IPS-18a (cell line): Measurements from ENCODE around the gene LIG1.
"Not testable (repeated sequence)": the region's sequence is repeated elsewhere in the genome, so short reads cannot be mapped to it uniquely, and the experiment has no call there.

Source experiments
- H3K27ac ChIP-seq: one replicate; pipeline ENCODE4 v1.5.1; 2013; ENCODE audit warnings: low read length
- H3K27me3 ChIP-seq: one replicate; pipeline ENCODE4 v1.6.1; 2013; ENCODE audit warnings: mild to moderate bottlenecking, low read length; ENCODE audit not compliant: control insufficient read depth, insufficient read depth
- H3K36me3 ChIP-seq: one replicate; pipeline ENCODE4 v1.6.1; 2013; ENCODE audit warnings: low read depth, low read length; ENCODE audit not compliant: control insufficient read depth
- H3K4me1 ChIP-seq: one replicate; pipeline ENCODE4 v1.6.1; 2013; ENCODE audit warnings: low read depth, low read length; ENCODE audit not compliant: control insufficient read depth
- H3K4me3 ChIP-seq: one replicate; pipeline ENCODE4 v1.5.1; 2013; ENCODE audit warnings: low read length
- H3K9ac ChIP-seq: one replicate; pipeline ENCODE4 v1.6.1; 2013; ENCODE audit warnings: mild to moderate bottlenecking, low read length, moderate library complexity
- H3K9me3 ChIP-seq: one replicate; pipeline ENCODE4 v1.6.1; 2013; ENCODE audit warnings: low read depth, low read length; ENCODE audit not compliant: control insufficient read depth

The LIG1 gene

DNA sequence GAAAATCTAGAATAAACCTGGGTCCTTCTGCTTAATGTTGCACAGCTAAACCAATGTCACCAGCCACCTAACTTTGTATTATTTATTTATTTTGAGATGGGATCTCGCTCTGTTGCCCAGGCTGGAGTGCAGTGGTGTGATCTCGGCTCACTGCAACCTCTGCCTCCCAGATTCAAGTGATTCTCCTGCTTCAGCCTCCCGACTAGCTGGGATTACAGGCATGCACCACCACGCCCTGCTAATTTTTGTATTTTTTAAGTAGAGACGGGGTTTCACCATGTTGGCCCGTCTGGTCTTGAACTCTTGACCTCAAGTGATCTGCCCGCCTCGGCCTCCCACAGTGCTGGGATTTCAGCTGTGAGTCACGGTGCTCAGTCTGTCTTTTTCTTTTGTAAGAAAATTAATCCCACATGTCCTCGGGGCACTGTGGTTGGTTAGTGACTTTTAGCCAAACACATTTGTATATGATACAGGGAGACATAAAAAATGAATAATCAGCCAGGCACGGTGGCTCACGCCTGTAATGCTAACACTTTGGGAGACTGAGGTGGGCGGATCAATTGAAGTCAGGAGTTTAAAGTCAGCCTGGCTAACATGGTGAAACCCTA is 78.9 kb downstream of the LIG1 start:
- H3K9ac ChIP-seq, H3K36me3 ChIP-seq, H3K4me3 ChIP-seq, H3K27me3 ChIP-seq, H3K9me3 ChIP-seq, H3K27ac ChIP-seq, H3K4me1 ChIP-seq: not testable (repeated sequence)

DNA sequence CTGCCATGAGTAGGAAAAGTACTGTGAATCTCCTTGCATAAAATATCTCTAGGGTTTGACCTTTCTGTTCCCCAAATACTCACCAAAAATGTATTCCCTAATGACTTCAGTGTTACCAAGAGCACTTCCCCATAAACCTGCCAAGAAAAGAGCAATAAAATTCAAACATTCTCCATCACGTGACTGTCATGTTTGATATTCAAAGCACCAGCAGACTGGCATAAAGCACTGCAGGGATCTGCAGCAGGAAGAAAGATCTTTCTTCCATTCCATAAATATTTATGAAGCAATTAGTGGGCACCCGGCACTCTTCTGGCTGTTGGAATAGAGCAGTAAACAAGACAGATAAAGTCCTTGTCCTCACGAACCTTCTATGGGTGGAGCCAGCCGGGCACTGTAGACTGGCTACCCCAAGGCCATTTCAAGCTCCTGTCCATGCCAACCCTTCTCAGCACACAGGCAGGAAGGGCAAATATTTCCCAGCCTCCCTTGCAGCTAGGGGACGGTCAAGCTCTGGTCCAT is 79.8 kb downstream of the LIG1 start:
- Histone ChIP-seq H3K9me3 (peaks cover 8% of the 10 kb centered on the region), H3K9ac (no peak overlapping the region), H3K4me1 (no peaks in the 10 kb centered on the region), H3K27me3 (no peaks in the 10 kb centered on the region), H3K4me3 (no peak overlapping the region), H3K36me3 (no peaks in the 10 kb centered on the region), H3K27ac (no peak overlapping the region)

DNA sequence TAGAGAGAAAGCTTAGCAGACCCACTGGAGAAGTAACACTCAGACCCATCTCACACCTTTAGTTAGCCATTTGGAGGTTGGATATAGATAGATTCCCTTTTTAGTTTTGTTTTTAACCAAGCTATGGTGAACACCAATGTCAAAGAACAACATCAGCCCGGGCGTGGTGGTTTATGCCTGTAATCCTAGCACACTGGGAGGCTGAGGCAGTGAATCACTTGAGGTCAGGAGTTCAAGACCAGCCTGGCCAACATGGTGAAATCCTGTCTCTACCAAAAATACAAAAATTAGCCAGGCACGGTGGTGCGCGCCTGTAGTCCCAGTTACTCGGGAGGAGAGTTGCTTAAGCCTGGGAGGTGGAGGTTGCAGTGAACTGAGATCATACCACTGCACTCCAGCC is 81.2 kb downstream of the LIG1 start:
- not testable (repeated sequence) for H3K36me3 ChIP-seq, H3K9me3 ChIP-seq, H3K27me3 ChIP-seq, H3K4me1 ChIP-seq, H3K4me3 ChIP-seq, H3K27ac ChIP-seq, H3K9ac ChIP-seq

DNA sequence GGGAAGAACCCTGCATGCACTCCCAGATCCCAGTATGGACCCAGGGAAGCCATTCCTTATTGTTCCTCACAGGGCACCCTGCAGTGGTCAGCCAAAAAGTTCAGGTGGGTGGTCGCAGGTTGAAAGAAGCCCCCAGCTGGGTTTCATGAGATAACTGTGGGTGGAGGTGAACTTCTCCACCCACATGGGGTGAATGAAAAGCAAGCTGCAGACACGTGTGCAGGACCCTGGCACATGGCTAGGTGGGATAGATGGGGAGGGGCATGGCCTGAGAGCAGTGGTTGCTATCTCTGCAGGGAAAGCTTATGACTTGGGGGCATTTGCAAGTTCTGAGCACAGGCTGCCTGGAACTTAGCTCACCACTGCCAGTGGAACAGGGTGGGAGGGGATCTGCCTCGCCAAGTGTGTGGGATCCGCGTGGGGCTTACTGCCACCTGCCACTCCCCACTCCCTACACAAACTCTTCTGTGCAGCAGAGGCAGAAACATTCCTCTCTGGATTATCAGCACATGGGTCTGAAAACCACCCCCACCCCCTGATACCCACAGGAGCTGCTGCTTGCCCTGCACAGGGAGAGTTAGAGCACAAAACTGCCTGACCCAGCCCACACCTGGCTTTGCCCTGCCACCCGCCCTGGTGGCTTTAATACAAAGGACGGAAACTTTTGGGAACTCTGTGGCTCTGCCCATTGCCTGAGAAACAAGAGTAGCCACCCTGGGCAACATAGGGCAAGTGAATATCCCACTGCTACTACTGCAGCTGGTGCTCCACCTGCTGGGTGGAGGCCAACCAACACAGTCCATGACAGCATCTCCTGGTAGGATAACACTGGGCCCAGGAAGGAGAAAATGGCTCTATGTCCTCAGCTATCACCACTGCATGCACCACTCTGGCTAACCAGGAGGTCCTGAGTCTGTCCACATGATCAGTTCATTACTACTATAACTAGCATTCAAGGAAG is 84.0 kb downstream of the LIG1 start:
- H3K4me3 ChIP-seq: no peak overlapping the region
- no peaks in the 10 kb centered on the region for H3K36me3 ChIP-seq
- H3K27me3 ChIP-seq: no peaks in the 10 kb centered on the region
- H3K9ac ChIP-seq: no peak overlapping the region
- H3K4me1 ChIP-seq: no peaks in the 10 kb centered on the region
- peaks cover 2% of the 10 kb centered on the region for H3K9me3 ChIP-seq
- no peak overlapping the region for H3K27ac ChIP-seq

DNA sequence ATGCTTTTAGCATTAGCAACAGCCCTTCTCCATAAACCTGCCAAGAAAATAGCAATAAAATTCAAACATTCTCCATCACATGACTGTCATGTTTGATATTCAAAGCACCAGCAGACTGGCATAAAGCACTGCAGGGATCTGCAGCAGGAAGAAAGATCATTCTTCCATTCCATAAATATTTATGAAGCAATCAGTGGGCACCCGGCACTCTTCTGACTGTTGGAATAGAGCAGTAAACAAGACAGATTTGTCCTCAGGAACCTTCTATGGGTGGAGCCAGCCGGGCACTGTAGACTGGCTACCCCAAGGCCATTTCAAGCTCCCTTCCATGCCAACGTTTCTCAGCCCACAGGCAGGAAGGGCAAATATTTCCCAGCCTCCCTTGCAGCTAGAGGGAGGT is 85.1 kb downstream of the LIG1 start:
- Histone ChIP-seq H3K4me3 (no peak overlapping the region), H3K9ac (no peak overlapping the region), H3K36me3 (no peaks in the 10 kb centered on the region), H3K4me1 (no peaks in the 10 kb centered on the region), H3K27me3 (no peaks in the 10 kb centered on the region), H3K9me3 (no peaks in the 10 kb centered on the region), H3K27ac (no peak overlapping the region)

DNA sequence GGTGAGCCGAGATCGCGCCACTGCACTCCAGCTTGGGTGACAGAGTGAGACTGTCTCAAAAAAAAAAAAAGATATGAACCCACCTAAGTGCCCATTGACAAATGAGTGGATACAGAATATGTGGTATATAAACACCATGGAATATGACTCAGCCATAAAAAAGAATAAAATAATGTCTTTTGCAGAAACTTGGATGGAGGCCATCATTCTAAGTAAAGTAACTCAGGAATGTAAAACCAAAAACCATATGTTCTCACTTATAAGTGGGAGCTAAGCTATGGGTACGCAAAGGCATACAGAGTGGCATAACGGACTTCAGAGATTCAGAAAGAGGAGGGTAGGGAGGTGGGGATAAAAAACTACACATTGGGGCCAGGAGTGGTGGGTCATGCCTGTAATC is 89.0 kb downstream of the LIG1 start:
- Histone ChIP-seq H3K27ac (no peak overlapping the region), H3K4me1 (no peaks in the 10 kb centered on the region), H3K36me3 (no peaks in the 10 kb centered on the region), H3K4me3 (no peak overlapping the region), H3K9ac (no peak overlapping the region), H3K27me3 (no peaks in the 10 kb centered on the region), H3K9me3 (no peaks in the 10 kb centered on the region)

DNA sequence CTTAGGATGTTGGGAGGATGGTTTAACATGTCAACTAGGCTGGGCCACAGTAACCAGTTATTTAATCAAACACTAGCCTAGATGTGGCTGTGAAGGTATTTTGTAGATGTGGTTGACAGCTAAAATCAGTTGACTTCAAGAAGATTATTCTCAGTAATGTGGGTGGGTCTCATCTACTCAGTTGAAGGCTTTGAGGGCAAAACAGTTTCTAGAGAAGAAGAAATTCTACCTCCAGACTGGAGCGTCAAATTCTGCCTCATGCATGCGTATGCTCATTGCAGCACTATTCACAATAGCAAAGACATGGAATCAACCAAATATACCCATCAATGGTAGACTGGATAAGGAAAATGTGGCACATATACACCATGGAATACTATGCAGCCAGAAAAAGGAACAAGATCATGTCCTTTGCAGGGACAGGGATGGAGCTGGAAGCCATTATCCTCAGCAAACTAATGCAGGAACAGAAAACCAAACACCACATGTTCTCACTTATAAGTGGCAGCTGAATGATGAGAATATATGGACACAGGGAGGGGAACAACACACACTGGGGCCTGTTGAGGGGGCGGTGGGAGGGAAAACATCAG is 99.9 kb downstream of the LIG1 start:
- not testable (repeated sequence) for H3K9ac ChIP-seq, H3K36me3 ChIP-seq, H3K4me3 ChIP-seq, H3K9me3 ChIP-seq, H3K4me1 ChIP-seq, H3K27ac ChIP-seq, H3K27me3 ChIP-seq

DNA sequence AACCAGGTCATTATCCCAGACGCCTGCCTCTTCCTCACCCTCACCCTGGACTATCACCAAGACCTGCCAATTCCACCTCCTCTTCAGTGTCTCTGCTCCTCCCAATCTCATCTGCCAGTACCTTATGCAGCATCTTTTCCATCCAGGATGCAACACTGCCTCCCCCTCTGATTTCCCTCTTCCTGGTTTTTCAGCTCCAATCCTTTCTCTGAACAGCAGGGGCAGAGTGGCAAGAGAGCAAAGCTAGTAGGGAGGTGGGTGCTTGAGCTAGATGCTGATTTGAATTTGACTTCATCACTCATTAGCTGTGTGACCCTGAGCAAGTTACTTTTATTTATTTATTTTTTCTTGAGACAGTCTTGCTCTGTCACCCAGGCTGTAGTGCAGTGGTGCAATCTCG is 100.7 kb downstream of the LIG1 start:
- H3K9me3 ChIP-seq: no peaks in the 10 kb centered on the region
- H3K9ac ChIP-seq: no peak overlapping the region
- H3K27me3 ChIP-seq: no peaks in the 10 kb centered on the region
- no peak overlapping the region for H3K27ac ChIP-seq
- no peaks in the 10 kb centered on the region for H3K4me1 ChIP-seq
- no peak overlapping the region for H3K4me3 ChIP-seq
- H3K36me3 ChIP-seq: no peaks in the 10 kb centered on the region
